ENCODE results near the gene TRRAP.

The TRRAP gene

GRCh38 chr7:99008921-99009530 lies 130.7 kb downstream of the TRRAP start:
- DNase-seq = no peak

GRCh38 chr7:99010281-99010680 lies 131.9 kb downstream of the TRRAP start:
- no peak for DNase-seq

- DNase-seq = no peak
Measured at GRCh38 chr7:99011341-99011705, 133.0 kb downstream of the TRRAP start.

- DNase-seq = no peak
Measured at GRCh38 chr7:99011706-99012404, 133.5 kb downstream of the TRRAP start.

GRCh38 chr7:99012722-99013121 lies 134.4 kb downstream of the TRRAP start:
- DNase-seq = no peak

GRCh38 chr7:99013266-99014112 lies 135.2 kb downstream of the TRRAP start:
- DNase-seq = no peak

- no peak for DNase-seq
Measured at GRCh38 chr7:99014113-99014985, 136.0 kb downstream of the TRRAP start.

GRCh38 chr7:99016196-99016595 lies 137.9 kb downstream of the TRRAP start:
- DNase-seq = no peak

- no peak for DNase-seq
Measured at GRCh38 chr7:99019523-99020412, 141.4 kb downstream of the TRRAP start.

GRCh38 chr7:99020413-99020715 lies 142.0 kb downstream of the TRRAP start:
- no peak for DNase-seq

- DNase-seq = no peak
Measured at GRCh38 chr7:99021941-99022560, 143.7 kb downstream of the TRRAP start.

GRCh38 chr7:99024066-99024465 lies 145.7 kb downstream of the TRRAP start:
- no peak for DNase-seq

- DNase-seq = no peak
Measured at GRCh38 chr7:99027241-99027640, 148.9 kb downstream of the TRRAP start.

- no peak for DNase-seq
Measured at GRCh38 chr7:99027841-99028240, 149.5 kb downstream of the TRRAP start.

- no peak for DNase-seq
Measured at GRCh38 chr7:99028261-99028973, 150.1 kb downstream of the TRRAP start.

- DNase-seq = no peak
Measured at GRCh38 chr7:99029466-99030435, 151.4 kb downstream of the TRRAP start.

- DNase-seq = no peak
Measured at GRCh38 chr7:99030457-99030856, 152.1 kb downstream of the TRRAP start.

GRCh38 chr7:99030951-99031350 lies 152.6 kb downstream of the TRRAP start:
- no peak for DNase-seq

GRCh38 chr7:99031496-99031895 lies 153.2 kb downstream of the TRRAP start:
- DNase-seq = no peak

GRCh38 chr7:99032928-99033327 lies 154.6 kb downstream of the TRRAP start:
- DNase-seq = no peak

All from stimulated activated CD4-positive, alpha-beta T cell treated with anti-CD3 and anti-CD28 coated beads, Interleukin-1b, Interleukin-23, amount 100 ng/mL, for 48 hours (primary cell).